Neutrophil (primary cell): ENCODE data around the gene HIP1.
"Not testable (repeated sequence)": the region's sequence is repeated elsewhere in the genome, so short reads cannot be mapped to it uniquely, and the experiment has no call there.

Experiments
- H3K27ac ChIP-seq: fragments of 200-600 bp; sonication (generic); 2 replicates; pipeline ENCODE4 v1.5.1; 2016; ENCODE audit warnings: mild to moderate bottlenecking, moderate library complexity
- H3K27me3 ChIP-seq: fragments of 200-600 bp; sonication (generic); 2 replicates; pipeline ENCODE4 v1.6.0; 2016; ENCODE audit warnings: mild to moderate bottlenecking
- H3K36me3 ChIP-seq: fragments of 200-600 bp; sonication (generic); 2 replicates; pipeline ENCODE4 v1.5.1; 2017
- H3K4me1 ChIP-seq, 2 experiments: fragments of 200-600 bp in 1 of 2; sonication (generic) in 1 of 2; 1 replicate in 1 of 2; 2 replicates in 1 of 2; pipeline versions ENCODE4 v1.5.1 to v1.6.1; 2013 to 2016; ENCODE audit warnings: low read depth in 1 of 2, low read length in 1 of 2, mild to moderate bottlenecking in 1 of 2, moderate library complexity in 1 of 2; ENCODE audit not compliant: control insufficient read depth in 1 of 2, insufficient read depth in 1 of 2
- H3K4me3 ChIP-seq, 2 experiments: fragments of 200-600 bp in 1 of 2; sonication (generic) in 1 of 2; 1 replicate in 1 of 2; 2 replicates in 1 of 2; pipeline ENCODE4 v1.5.1; 2013 to 2016; ENCODE audit warnings: low read depth in 1 of 2, low read length in 1 of 2, mild to moderate bottlenecking in 1 of 2, moderate library complexity in 1 of 2
- H3K9me3 ChIP-seq: fragments of 200-600 bp; sonication (generic); 2 replicates; pipeline ENCODE4 v1.5.1; 2016
- TF ChIP-seq, protein P1 (sequence below): fragments of 200-600 bp; sonication (generic); IDR thresholded peaks from 2 replicates; pipeline ENCODE4 v1.5.1; 2016; ENCODE audit warnings: antibody characterized with exemption

The HIP1 gene

DNA sequence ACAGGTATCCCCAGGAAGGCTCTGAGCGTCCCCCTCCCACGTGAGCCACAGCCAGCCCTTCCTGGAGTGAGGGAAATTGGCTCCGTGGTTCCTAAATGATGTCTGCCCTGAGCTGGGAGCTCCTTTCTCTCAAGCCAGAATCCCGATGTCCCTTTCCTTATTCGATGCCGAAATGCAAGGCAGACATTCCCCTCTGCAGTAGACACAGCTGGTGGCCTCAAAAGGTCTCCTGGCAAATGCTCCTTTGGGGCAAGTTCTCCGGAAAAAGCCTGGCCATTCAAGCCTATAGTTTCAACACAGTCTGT is 98.9 kb downstream of the HIP1 start:
- TF ChIP-seq, protein P1, sequence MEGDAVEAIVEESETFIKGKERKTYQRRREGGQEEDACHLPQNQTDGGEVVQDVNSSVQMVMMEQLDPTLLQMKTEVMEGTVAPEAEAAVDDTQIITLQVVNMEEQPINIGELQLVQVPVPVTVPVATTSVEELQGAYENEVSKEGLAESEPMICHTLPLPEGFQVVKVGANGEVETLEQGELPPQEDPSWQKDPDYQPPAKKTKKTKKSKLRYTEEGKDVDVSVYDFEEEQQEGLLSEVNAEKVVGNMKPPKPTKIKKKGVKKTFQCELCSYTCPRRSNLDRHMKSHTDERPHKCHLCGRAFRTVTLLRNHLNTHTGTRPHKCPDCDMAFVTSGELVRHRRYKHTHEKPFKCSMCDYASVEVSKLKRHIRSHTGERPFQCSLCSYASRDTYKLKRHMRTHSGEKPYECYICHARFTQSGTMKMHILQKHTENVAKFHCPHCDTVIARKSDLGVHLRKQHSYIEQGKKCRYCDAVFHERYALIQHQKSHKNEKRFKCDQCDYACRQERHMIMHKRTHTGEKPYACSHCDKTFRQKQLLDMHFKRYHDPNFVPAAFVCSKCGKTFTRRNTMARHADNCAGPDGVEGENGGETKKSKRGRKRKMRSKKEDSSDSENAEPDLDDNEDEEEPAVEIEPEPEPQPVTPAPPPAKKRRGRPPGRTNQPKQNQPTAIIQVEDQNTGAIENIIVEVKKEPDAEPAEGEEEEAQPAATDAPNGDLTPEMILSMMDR: no peak
- Histone ChIP-seq H3K9me3 (no peaks in the 10 kb centered on the region), H3K27ac (peak overlapping the region; percentile 93), H3K36me3 (peaks cover 4% of the 10 kb centered on the region), H3K4me1 (peaks cover 38 to 39% of the 10 kb centered on the region in 2 experiments), H3K4me3 (peak overlapping the region; percentile 86 to 95), H3K27me3 (no peaks in the 10 kb centered on the region)

DNA sequence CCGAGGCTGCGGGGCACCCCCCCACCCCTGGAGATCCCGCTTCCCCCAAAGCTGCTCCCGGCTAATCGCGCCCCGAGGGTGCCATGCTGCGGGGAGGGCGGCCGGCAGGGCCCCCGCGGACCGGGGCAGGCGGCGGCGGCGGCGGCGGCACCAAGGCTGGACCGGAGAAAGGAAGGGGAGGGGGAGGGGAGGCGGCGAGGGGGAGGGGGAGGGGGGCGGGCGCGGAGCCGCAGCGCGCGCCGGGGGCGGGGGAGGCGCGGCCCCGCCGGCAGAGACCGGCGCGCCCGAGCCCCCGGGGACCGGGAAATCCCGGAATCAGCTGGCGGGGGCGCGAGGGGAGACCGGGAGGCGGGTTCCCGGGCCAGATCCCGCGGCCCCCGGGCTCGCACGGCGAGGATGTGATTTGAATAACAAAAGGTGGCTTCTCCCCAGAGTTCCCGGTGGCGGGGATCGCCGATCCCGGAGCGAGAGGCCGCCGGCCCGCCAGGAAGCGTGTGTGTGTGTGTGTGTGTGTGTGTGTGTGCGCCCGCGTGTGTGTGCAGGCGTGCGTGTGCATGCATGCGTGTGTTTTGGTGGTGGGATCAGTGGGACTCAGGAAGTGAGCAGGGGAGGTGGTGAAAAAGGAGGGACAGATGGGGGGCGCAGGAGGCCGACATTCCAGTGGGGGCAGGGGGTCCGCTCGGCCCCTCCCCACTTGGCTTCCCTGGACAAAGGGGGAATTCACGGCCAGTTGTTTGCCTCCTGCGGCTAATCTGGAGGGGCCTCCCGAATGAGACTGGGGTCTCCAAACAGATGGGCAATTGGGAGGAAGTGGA is 99.5 kb downstream of the HIP1 start:
- TF ChIP-seq, protein P1: no peak
- peaks cover 7% of the 10 kb centered on the region for H3K36me3 ChIP-seq
- peak overlapping the region; percentile 93 for H3K27ac ChIP-seq
- peaks cover 39 to 40% of the 10 kb centered on the region in 2 experiments for H3K4me1 ChIP-seq
- peak overlapping the region; percentile 86 to 95 for H3K4me3 ChIP-seq
- H3K27me3 ChIP-seq: no peaks in the 10 kb centered on the region
- H3K9me3 ChIP-seq: no peaks in the 10 kb centered on the region

DNA sequence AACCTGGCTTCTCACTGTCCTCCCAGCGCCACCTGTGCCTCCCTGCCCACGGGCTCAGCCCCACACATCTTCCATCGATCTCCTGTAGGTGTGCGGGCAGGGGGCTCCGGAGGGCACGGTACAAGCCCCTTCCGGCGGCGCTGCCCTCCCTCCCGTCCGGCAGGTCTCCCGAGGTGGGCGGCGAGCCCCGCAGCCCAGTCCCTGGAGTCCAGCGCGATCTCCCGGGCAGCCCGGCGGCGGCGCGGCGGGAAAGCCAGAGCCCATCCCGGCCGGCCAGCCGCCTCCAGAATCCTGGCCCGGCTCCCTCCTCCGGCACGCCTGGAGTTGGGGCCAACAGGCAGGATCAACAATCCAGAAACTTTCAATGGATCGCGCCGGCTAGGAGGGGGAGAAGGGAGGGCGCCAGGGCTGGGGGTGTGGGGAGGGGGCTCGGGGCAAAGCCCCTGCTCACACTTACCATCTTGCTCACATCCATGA is 100.1 kb downstream of the HIP1 start:
- Histone ChIP-seq H3K9me3 (no peaks in the 10 kb centered on the region), H3K36me3 (peaks cover 8% of the 10 kb centered on the region), H3K27ac (peak overlapping the region; percentile 93), H3K4me1 (peaks cover 44 to 47% of the 10 kb centered on the region in 2 experiments), H3K4me3 (peak overlapping the region; percentile 86 to 95), H3K27me3 (no peaks in the 10 kb centered on the region)
- TF ChIP-seq, protein P1: no peak

DNA sequence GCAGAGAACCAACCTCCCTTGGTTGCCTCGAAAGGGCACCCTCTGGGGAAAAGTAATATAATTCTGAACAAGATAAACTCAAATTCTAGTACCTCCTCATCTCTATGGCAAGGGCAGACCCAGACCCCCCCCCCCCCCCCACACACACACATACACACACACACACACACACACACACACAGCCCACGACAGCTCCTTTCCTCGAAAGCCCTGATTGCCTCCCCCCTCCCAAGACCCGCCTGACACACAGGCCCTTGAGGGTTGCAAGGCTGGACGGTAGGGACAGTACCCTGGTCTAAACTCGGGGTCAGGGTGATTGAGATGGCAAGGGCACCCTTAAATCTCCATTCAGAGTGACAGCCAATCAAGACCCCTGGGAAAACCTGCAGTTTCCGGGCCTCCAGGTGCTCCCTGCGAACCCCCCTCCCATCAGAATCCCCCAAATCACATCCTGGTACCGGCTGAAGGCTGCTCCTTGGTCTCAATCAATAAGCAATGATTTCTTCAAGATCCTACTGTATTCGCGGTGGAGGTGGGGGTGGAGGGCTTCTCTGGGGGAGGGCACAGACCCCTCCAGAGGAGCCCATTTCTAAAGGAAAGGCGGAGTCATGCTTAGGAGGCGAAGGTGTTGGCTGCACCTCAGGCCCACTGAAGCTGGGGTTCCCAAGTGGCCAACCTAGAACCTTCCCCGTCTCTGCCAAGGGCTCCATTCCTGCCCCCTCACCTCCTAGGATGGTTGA is 100.7 kb downstream of the HIP1 start:
- Histone ChIP-seq H3K27ac (peak overlapping the region; percentile 93), H3K4me3 (peak overlapping the region; percentile 86 to 95), H3K4me1 (peaks cover 50 to 51% of the 10 kb centered on the region in 2 experiments), H3K36me3 (peaks cover 8% of the 10 kb centered on the region), H3K27me3 (no peaks in the 10 kb centered on the region), H3K9me3 (no peaks in the 10 kb centered on the region)
- TF ChIP-seq, protein P1: no peak

DNA sequence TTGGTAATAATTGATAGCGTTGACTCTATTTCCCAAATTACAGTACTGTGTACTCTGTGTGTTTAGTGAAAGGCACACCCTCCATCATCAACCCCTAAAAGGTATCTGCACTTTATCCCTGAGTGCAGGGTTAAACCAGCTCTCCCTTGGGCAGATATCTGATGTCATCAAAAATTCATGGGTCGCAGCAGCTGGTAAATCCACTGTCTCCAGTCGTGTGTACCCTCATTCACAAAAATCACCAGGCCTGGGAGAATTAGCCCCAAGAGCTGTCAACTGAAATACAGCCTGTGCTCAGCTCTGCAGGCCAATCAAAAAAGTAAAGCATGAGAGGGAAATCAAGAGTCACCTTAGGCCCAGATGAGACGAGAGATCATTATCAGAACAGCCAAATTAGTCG is 103.7 kb downstream of the HIP1 start:
- Histone ChIP-seq H3K27ac (peak overlapping the region; percentile 45), H3K4me3 (no peak overlapping the region), H3K9me3 (no peaks in the 10 kb centered on the region), H3K27me3 (no peaks in the 10 kb centered on the region), H3K36me3 (peaks cover 14% of the 10 kb centered on the region), H3K4me1 (peaks cover 67 to 70% of the 10 kb centered on the region in 2 experiments)
- TF ChIP-seq, protein P1: no peak

DNA sequence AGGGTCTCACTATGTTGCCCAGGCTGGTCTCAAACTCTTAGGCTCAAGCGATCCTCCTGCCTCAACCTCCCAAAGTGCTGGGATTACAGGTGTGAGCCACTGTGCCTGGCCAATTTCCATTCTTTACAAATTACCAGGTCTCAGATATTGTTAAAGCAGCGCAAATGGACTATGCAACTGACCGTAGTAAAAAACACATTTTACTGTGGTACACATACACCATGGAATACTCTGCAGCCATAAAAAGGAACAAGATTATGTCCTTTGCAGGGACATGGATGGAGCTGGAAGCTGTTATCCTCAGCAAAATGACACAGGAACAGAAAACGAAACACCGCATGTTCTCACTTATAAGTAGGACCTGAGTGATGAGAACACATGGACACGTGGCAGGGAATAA is 106.2 kb downstream of the HIP1 start:
- not testable (repeated sequence) for H3K27me3 ChIP-seq, H3K9me3 ChIP-seq, H3K4me3 ChIP-seq
- peak overlapping the region; percentile 48 for H3K27ac ChIP-seq
- H3K4me1 ChIP-seq: peaks cover 62 to 71% of the 10 kb centered on the region in 2 experiments
- peaks cover 22% of the 10 kb centered on the region for H3K36me3 ChIP-seq
